OCI-LY1 (cell line): ENCODE data around the gene ARMH1.

ENCODE experiments used
- EZH2 ChIP-seq: fragments of 200-600 bp; sonication (generic), shearing (Covaris generic); IDR thresholded peaks from 2 replicates; pipeline ENCODE4 v1.8.0; 2017; ENCODE audit warnings: borderline replicate concordance, mixed run types, mild to moderate bottlenecking, antibody characterized with exemption, low read length, moderate library complexity, mixed read lengths
- TF ChIP-seq, protein P1 (sequence below): fragments of 200-600 bp; sonication (generic), shearing (Covaris generic); IDR thresholded peaks from 2 replicates; pipeline ENCODE4 v1.5.1; 2017; ENCODE audit warnings: mild to moderate bottlenecking, antibody characterized with exemption, low read length, moderate library complexity, mixed read lengths

DNA sequence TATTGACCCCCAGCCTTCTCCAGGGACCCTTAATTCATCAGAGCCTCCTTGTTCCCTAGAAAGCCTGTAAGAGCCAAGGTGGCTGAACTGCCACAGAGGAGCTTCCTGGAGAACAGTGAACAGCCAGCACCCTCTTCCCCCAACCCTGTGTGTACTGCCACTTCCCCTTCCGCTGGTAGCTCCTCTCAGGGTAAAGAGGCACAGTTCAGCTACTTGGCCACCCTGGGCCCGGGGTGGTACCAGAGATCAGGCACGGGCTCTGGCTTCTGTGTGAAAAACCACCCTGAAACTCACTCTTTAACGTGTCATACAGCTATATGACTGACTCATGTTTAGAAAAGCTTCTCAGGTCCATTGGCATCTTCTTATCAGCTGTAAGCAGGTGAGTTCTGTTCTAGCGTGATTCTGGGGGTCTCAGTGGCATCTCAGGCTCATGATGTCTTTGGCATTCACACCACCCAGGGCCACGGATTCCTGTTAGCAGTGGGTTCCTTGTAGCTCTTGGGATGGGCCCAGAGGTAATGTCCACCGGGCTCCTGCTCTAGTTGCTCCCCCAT lies 22.4 kb downstream of the ARMH1 start:
- TF ChIP-seq, protein P1, sequence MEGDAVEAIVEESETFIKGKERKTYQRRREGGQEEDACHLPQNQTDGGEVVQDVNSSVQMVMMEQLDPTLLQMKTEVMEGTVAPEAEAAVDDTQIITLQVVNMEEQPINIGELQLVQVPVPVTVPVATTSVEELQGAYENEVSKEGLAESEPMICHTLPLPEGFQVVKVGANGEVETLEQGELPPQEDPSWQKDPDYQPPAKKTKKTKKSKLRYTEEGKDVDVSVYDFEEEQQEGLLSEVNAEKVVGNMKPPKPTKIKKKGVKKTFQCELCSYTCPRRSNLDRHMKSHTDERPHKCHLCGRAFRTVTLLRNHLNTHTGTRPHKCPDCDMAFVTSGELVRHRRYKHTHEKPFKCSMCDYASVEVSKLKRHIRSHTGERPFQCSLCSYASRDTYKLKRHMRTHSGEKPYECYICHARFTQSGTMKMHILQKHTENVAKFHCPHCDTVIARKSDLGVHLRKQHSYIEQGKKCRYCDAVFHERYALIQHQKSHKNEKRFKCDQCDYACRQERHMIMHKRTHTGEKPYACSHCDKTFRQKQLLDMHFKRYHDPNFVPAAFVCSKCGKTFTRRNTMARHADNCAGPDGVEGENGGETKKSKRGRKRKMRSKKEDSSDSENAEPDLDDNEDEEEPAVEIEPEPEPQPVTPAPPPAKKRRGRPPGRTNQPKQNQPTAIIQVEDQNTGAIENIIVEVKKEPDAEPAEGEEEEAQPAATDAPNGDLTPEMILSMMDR: no peak
- TF ChIP-seq EZH2: no peak
